ENCODE results near the gene MMP8. TPM values are rescaled to one million over a fixed set of nuclear protein-coding genes. Genes with fewer than 3 reads are reported as not detected.

MMP8 gene
- total and polyA plus RNA-seq, 9 of the 15 experiments (the other 6 are each of a cell fraction or from before 2014, with no cell fraction given): not detected

DNA sequence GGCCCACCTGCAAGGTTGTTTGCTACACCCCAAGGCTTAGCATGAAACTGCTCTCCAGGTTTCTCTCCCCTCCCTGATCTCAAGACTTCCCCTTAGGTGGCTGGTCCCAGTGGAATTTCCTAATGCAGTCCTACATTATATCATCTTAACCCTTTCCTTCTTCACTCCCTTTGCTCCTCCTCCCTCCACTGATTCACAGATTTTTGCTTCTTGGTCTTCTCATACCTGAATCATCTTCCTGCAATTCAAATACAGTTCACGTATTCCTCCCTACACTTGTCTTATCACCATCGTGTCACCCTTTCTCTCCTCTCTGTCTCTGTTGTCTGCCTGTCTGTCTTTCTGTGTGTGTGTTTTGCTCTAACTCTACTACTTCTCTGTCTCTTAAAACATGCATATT, 38.7 kb upstream of the MMP8 start (continued):
- TF ChIP-seq, protein P1, sequence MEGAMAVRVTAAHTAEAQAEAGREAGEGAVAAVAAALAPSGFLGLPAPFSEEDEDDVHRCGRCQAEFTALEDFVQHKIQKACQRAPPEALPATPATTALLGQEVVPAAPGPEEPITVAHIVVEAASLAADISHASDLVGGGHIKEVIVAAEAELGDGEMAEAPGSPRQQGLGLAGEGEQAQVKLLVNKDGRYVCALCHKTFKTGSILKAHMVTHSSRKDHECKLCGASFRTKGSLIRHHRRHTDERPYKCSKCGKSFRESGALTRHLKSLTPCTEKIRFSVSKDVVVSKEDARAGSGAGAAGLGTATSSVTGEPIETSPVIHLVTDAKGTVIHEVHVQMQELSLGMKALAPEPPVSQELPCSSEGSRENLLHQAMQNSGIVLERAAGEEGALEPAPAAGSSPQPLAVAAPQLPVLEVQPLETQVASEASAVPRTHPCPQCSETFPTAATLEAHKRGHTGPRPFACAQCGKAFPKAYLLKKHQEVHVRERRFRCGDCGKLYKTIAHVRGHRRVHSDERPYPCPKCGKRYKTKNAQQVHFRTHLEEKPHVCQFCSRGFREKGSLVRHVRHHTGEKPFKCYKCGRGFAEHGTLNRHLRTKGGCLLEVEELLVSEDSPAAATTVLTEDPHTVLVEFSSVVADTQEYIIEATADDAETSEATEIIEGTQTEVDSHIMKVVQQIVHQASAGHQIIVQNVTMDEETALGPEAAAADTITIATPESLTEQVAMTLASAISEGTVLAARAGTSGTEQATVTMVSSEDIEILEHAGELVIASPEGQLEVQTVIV (CRISPR knock-in tag; IDR thresholded peaks at IDR 0.05; ENCODE audit: borderline replicate concordance): no peak
- TF ChIP-seq CCAR2 (IDR thresholded peaks at IDR 0.05; ENCODE audit: low read depth, low read length): no peak
- TF ChIP-seq TCF3 (CRISPR knock-in tag; IDR thresholded peaks at IDR 0.05): no peak
- no peak for TF ChIP-seq CBX5 (IDR thresholded peaks at IDR 0.05; ENCODE audit: borderline replicate concordance, low read depth)
- TF ChIP-seq DMBX1 (CRISPR knock-in tag; IDR thresholded peaks at IDR 0.05; ENCODE audit: borderline replicate concordance): no peak

DNA sequence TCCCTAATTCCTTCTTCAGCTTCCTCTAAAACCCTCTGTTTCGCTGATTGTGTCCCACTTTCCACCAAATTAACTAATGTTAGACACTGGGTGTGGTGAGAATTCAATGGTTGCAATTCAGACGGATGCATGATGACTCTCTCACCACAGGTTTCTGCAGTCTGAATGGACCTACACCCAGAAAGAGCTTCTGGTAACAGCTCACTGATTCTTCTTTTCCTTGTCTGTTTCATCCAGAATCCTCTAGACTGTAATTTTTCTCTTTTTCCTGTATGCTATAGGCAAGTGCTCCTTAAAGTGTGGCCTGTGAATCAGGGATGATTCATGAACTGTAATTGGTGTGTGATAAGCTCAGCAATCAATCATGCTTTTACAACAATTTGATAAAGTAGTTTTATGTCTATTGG, 37.6 kb upstream of the MMP8 start:
- CTCF ChIA-PET (ENCODE audit: low intra/inter-chr PET ratio): no interaction called here
- Histone ChIP-seq H4K20me1 (replicated peaks; ENCODE audit: control insufficient read depth, insufficient read depth, low read length) (no peaks in the 10 kb centered on the region), H3K9me1 (ENCODE audit: control insufficient read depth, insufficient read depth, low read length) (no peaks in the 10 kb centered on the region), H3K27ac (ENCODE audit: extremely low read depth, low read depth, low read length) (no peak overlapping the region), H3K9me3 (replicated peaks; ENCODE audit: control insufficient read depth, insufficient read depth, low read depth, low read length) (no peaks in the 10 kb centered on the region), H3K4me1 (replicated peaks in 1 of 2; ENCODE audit: control insufficient read depth in 2 of 2, insufficient read depth in 2 of 2, low read length in 2 of 2) (no peaks in the 10 kb centered on the region), H3K36me3 (ENCODE audit: control insufficient read depth, insufficient read depth, low read length) (no peaks in the 10 kb centered on the region), H2AFZ (ENCODE audit: low read depth, low read length) (no peak overlapping the region), H3K4me3 (no peak overlapping the region), H3K9ac (ENCODE audit: insufficient read depth in 1 of 2, low read depth in 2 of 2, low read length in 2 of 2) (no peak overlapping the region), H3K79me2 (ENCODE audit: control insufficient read depth, insufficient read depth, low read length) (no peaks in the 10 kb centered on the region), H3K27me3 (ENCODE audit: control insufficient read depth in 2 of 2, insufficient read depth in 2 of 2, low read length in 2 of 2) (no peaks in the 10 kb centered on the region), H3K4me2 (ENCODE audit: insufficient read depth, low read length) (no peak overlapping the region)
- no peak for ATAC-seq
- no TSS peak for BruUV-seq (replicated peaks)
- intact Hi-C loops (cut with micrococcal nuclease) (no loop called here), in situ Hi-C loops (cut with MboI) (no loop called here)
- POLR2A ChIA-PET: interaction anchor here (1.4 kb wide), 1 partner anchor 14 kb away, joined by 3 read pairs; no protein-coding TSS in a partner anchor
- 0% methylated on average over 2 of the region's 2 CpGs for WGBS (ENCODE audit: insufficient coverage, low coverage, missing lambda C conversion rate)
- no peak for DNase-seq (ENCODE audit: extremely low read depth in 1 of 4, low spot score in 3 of 4)
- no peak for FAIRE-seq
- TF ChIP-seq TEAD1 (CRISPR knock-in tag; IDR thresholded peaks at IDR 0.05) (no peak), MTA2 (IDR thresholded peaks at IDR 0.05; ENCODE audit: low read depth) (no peak), BDP1 (IDR thresholded peaks at IDR 0.05; ENCODE audit: insufficient read depth, insufficient read length) (no peak)
- TF ChIP-seq, protein P2, sequence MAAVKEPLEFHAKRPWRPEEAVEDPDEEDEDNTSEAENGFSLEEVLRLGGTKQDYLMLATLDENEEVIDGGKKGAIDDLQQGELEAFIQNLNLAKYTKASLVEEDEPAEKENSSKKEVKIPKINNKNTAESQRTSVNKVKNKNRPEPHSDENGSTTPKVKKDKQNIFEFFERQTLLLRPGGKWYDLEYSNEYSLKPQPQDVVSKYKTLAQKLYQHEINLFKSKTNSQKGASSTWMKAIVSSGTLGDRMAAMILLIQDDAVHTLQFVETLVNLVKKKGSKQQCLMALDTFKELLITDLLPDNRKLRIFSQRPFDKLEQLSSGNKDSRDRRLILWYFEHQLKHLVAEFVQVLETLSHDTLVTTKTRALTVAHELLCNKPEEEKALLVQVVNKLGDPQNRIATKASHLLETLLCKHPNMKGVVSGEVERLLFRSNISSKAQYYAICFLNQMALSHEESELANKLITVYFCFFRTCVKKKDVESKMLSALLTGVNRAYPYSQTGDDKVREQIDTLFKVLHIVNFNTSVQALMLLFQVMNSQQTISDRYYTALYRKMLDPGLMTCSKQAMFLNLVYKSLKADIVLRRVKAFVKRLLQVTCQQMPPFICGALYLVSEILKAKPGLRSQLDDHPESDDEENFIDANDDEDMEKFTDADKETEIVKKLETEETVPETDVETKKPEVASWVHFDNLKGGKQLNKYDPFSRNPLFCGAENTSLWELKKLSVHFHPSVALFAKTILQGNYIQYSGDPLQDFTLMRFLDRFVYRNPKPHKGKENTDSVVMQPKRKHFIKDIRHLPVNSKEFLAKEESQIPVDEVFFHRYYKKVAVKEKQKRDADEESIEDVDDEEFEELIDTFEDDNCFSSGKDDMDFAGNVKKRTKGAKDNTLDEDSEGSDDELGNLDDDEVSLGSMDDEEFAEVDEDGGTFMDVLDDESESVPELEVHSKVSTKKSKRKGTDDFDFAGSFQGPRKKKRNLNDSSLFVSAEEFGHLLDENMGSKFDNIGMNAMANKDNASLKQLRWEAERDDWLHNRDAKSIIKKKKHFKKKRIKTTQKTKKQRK (IDR thresholded peaks at IDR 0.05; ENCODE audit: borderline replicate concordance, low read depth, low read length): no peak

All from K562 (cell line).